HG02970 (cell line): ENCODE measurements around the gene ROR2.

ENCODE experiments used
- ATAC-seq: cut with Tn5 transposase; IDR thresholded peaks from one replicate; pipeline ENCODE4 v1.9.1; 2021; ENCODE audit warnings: mild to moderate bottlenecking, moderate library complexity, moderate number of reproducible peaks; ENCODE audit not compliant: unreplicated experiment, low FRiP score

The ROR2 gene

DNA sequence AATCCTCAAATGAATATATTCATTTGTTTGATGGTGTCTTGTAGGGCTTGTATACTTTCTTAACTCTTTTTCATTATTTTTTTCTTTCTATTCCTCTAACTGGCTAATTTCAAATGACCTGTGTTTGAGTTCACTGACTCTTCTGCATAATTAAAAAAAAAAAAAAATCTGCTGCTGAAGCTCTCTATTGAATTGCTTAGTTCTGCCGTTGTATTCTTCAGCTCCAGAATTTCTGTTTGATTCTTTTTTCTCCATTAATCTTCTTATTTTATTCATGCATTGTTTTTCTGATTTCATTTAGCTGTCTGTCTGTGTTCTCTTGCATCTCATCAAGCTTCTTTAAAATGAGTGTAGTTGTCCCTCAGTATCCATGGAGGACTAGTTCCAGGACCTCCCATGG, 244.6 kb downstream of the ROR2 start:
- no peak for ATAC-seq

DNA sequence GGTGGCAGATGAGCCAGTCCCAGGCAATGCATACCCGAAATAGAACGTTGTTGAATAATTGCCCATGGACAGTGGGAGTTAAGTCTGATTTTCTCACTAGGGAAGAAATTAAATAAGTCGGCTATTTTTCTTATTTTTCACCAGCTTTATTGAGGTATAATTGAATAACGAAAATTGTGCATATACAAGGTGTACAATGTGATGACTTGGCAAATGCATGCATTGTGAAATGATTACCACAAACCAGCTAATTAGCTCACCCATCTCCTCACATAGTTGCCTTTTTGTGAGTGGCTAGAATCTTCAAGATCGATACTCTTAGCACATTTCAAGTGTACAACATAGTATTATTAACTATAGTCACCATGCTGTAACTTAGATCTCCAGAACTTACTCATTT, 249.6 kb downstream of the ROR2 start:
- no peak for ATAC-seq

DNA sequence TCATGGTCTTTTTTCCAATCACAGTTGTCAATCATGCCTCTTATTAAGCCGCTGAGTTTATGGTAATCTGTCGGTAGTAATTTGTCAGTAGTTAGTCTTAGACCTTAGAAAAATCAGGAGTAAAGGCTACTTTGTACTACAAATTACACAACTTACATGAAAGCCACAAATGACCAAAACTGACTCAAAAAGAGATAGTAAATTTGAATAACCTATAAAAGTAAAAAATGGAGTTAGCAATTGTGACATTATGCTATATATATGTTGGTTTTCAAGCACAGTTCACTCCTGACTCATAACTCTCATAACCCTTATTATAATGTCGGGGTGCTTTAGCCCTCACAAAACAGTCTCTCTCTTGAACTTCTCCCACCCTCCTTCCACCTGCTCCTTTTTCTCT, 251.8 kb downstream of the ROR2 start:
- ATAC-seq: no peak

DNA sequence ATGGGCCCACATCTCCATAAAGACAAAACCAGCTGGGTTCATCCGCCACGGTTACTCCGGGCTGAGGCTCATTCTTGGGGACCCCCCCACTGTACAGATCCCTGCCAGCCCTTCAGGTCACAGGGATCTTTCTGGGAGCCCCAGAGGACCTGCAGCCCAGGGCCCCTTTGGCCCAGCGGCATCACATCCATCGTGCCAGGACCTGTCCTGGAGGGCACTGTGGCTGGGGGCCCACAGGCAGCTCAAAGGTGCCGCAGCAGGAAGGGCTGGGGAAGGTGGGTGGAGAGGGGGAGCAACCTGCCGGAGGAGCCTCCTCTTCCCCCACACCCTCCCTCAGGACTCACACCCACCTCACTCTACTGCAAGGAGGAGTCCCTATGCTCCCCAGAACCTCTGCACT, 252.8 kb downstream of the ROR2 start:
- no peak for ATAC-seq

DNA sequence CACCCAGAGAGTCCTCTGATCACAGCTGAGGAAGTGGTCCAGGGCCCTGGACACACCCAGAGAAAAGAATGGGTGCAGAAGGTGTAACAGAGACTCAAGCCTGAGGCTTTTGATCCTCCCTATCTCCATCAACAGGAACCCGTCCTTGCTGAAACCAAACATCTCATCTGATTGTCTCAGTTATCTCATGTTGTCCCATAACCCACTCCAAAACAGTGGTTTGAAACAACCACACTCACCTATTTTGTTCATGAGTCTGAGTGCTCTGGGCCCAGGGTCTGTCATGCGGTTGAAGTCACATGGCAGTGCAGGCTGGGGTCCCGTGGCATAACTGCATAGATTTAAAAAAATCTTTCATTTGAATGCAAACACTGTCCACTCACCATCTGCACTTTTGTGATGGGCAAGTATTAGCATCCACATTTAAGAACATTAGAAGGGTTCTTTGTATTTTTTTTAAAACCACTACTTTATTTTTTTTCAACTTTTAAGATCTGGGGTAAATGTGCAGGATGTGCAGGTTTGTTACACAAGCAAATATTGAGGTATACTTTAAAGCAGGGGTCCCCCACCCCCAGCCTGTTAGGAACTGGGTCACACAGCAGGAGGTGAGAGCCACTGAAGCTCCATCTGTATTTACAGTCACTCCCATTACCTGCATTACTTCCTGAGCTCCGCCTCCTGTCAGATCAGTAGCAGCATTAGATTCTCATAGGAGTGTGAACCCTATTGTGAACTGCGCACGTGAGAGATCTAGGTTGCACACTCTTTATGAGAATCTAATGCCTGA, 255.8 kb downstream of the ROR2 start:
- no peak for ATAC-seq

- ATAC-seq: no peak
Observed at GRCh38 chr9:91693226-91693625, 256.8 kb downstream of the ROR2 start.

DNA sequence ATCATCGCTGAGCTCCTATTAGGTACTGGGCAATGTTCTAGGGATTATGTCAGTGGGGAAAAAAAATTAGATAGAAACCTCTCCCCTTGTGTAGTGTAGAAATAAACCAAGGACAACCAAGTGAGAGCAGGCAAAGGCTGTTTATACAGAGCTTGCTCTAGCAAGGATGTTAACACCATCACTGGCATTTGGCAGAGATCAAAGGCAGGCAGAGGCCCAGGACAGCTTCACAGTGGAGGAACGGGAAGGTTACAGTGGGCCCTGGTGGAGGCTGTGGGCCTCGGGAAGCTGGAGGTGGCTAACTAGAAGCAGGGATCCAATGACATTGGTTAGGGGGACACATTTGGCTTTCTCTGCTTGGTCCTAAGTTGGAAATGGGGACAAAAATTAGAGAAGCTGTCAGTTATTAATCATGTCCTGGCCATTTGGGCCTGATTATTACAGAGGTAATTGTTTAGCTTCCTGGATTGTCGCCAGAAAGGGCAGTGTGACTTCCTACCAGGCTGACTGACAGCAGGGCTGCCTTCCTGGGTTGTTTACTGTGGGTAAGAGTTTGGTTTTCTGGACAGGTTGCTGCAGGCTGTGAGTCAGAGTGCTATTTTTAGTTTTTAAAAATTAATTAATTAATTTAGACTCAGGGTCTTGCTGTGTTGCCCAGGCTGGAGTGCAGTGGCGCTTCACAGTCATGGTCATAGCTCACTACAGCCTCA, 259.3 kb downstream of the ROR2 start:
- no peak for ATAC-seq

- no peak for ATAC-seq
Observed at GRCh38 chr9:91689006-91689405, 261.0 kb downstream of the ROR2 start.

DNA sequence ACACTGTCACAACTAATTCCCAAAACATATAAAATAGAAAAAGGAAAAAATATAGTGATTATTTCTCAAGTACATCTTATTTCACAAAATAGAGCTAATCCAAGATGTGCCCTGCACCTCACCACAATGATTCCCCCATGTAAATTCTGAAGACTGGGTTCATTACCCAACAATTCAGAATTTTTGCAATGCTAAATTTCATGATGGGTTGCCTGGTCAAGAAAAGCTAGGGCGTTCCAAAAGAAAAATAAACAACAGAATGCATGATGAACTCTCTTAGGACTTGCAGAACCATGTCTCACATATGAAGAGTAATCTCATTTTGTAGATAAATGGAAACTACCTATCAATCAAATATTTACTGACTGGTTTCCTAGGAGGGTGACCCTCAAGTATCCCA, 266.8 kb downstream of the ROR2 start:
- no peak for ATAC-seq

- no peak for ATAC-seq
Observed at GRCh38 chr9:91682806-91683205, 267.2 kb downstream of the ROR2 start.

- no peak for ATAC-seq
Observed at GRCh38 chr9:91681461-91682305, 268.3 kb downstream of the ROR2 start.

DNA sequence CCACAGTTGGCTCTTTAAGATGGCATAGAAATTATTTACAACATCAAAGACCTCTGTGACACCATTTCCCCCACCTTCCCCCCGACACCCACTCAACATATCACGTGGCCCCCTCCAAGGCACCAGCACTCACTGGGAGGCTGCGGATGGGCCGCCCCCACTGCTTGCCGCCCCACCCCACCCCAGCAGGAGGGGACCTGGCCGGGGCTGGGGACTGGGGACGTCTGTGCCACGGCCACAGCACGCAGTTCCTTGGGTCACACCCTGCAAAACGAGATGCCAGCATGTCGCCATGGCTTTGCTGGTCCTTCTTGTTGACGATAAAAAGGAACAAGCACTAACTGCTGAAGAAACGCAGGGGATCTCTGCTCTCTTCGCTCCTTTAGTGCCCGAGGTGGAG, 269.0 kb downstream of the ROR2 start:
- no peak for ATAC-seq

GRCh38 chr9:91680106-91680505, 269.9 kb downstream of the ROR2 start:
- no peak for ATAC-seq

DNA sequence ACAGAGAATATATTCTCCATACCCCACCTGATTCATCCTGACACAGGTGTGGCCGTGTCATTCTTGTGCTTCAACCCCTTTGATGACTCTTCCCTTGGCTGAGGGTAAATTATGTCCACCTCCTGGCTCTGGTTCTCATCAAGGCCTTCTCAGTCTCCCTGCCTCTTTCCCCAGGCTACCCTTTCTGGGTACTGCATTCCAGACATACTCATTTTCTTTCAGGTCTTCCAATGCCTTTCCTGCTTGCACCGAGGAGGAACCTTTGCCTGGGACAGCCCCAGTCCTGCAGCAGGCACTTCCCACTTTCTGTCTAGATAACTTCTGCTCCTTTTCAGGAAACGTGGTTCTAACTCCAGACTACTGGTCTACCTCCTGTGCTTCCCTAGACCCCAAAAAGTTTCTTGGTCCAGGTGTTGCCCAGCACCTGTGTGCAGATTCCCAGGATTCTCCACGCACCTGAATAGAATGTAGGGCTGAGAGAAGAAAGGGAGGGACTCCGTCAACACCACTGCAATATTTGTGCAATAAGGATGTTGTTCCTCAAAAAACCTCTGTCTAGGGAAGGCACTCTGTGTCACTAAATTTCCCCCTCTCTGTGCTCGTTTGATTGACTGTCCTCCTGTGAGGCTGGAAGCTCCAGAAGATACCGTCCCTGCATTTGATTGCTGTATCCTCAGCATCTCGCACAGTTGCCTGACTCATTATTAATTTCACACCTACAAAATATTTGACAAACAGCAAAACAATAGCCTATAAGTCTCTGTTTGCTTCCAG, 271.0 kb downstream of the ROR2 start:
- no peak for ATAC-seq

- ATAC-seq: no peak
Observed at GRCh38 chr9:91677822-91678436, 272.1 kb downstream of the ROR2 start.

- ATAC-seq: no peak
Observed at GRCh38 chr9:91677331-91677730, 272.7 kb downstream of the ROR2 start.

GRCh38 chr9:91676046-91676445, 274.0 kb downstream of the ROR2 start:
- no peak for ATAC-seq

GRCh38 chr9:91664663-91665062, 285.4 kb downstream of the ROR2 start:
- ATAC-seq: no peak

DNA sequence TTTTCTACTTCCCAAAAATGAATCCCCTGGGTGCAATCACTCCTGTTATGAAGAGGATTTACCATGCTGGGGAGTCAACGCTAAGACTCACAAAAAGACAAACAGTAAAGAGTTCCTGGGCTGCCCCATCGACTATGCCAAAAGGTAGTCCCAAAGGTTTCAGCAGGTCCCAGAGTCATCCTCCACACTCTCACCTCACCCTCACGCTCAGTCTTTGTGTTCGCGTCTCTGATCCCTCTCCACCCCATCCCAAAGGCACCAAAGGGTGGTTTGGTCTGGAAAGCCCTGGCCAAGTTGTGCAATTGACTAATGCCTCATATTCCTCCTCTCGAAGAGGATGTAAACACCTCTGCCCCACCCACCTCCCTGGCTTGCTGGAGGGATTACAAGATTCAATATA, 286.2 kb downstream of the ROR2 start:
- no peak for ATAC-seq

- no peak for ATAC-seq
Observed at GRCh38 chr9:91661451-91661850, 288.6 kb downstream of the ROR2 start.
